ELF-1 (cell line): ENCODE results near the gene MNAT1.
A peak's percentile ranks its signal among the peaks of the same experiment; 100 is the strongest.
"Not testable (repeated sequence)": the region's sequence is repeated elsewhere in the genome, so short reads cannot be mapped to it uniquely, and the experiment has no call there.

Experiments used
- DNase-seq: peaks from one replicate; pipeline ENCODE4 v3.0.0-alpha.2; 2016; ENCODE audit warnings: low read depth, low spot score

Gene MNAT1

DNA sequence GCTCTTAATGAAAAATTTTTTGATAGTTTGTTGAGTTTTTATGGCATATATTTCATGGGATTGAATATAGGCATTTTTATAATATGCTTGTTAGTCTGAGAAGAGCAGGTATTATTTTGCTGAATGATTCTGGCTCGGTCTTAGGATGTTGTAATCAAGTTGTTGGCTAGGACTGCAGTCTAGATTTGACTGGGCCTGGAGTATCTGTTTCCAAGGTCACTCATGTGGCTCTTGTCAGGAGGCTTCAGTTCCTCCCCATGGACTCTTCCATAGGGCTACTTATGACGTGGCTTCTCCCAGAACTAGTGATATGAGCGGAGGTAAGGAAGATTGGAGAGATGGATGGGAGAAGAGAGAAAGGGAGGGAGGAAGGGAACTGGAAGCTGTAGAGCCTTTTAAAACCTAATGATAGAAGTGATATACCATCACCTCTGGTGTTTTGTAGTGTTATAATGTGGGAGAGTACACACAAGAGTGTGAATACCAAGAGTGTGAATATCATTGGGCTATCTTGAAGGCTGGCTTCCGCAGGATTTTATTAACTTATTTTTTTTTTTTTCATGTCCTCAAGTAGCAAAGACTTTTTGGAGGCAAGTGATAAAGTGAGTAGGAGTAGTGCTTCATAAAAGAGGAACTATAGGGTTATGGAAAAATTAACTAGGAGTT, 4.4 kb downstream of the MNAT1 start:
- no peak for DNase-seq

DNA sequence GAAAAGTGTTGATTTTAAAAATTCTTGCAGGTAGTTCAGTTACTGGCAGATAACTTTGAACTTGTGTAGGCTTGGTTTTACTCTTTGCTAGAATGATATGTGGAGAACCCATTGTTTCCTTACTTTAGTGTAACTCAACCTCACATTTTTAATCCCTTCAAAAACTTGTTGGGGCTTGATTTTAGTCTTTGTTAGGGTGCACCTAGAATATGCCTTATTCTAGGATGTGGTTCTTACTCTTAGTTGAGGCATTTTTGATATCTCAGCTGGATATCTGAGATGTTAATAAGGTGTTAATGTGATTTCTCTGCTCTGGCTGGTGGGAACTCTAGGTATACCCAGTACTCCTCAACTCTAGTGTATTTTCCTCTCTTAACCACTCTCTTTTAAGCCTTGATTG, 10.0 kb downstream of the MNAT1 start:
- DNase-seq = no peak

- no peak for DNase-seq
Observed at GRCh38 chr14:60753264-60754119, 18.9 kb downstream of the MNAT1 start.

GRCh38 chr14:60756847-60757246, 22.3 kb downstream of the MNAT1 start:
- DNase-seq = no peak

DNA sequence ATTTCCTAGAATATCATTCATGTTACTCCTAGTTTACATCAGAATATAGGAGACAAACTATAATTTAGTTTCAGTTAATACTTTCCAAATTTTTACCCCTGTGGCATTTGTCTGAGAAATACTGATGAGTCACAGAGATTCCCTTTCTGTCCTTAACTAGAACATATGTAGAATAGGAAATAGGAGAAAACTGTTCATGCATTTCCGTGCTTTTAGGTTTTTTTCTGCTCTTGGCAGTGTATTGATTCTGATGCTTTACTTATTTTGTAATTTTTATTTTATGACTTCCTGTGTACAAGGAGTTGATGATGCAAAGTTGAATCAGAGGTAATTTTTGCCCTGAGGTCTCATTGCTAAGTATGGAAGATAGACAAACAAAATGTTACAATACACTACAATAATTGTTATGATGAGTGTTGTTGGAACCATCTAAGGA, 23.0 kb downstream of the MNAT1 start:
- DNase-seq = no peak

DNA sequence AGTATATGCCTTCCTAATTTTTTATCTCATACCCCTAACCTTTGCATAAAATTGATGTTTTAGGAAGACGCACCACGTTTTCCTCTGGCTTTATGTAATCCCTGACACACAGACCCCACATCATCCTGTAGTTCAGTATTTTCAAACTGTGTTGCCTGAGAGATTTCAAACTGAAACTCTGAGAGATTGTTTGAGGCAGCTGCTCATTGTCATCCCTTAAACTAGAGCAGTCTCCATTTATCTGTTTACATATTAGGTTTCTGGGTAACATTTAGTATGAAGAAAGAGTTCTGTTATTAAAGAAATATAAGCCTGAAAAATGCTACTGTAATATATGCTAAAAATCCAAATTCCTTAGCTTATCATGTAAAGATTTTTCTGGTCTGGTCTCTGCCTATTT, 24.3 kb downstream of the MNAT1 start:
- no peak for DNase-seq

GRCh38 chr14:60760209-60760608, 25.6 kb downstream of the MNAT1 start:
- no peak for DNase-seq

- DNase-seq = peak; percentile 14
Observed at GRCh38 chr14:60760644-60761364, 26.2 kb downstream of the MNAT1 start.

- DNase-seq = no peak
Observed at GRCh38 chr14:60768602-60769001, 34.0 kb downstream of the MNAT1 start.

DNA sequence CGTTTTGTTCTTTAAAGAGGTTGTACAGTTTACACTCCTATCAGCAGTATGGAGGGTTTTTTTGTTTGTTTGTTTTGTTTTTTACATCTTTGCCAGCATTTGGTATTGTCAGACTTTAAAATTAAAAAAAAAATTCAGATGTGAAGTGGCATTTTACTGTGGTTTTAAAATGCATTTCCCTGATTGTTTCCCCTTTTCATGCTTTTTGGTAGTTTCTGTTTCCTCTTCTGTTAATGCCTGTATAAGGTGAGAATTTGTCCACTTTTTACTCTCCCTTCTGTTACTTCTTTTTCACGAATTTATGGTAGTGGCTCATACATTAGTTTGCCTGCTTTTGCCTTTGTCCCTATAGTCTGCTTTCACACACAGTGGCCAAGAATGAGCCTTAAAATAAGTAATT, 36.6 kb downstream of the MNAT1 start:
- no peak for DNase-seq

- DNase-seq = no peak
Observed at GRCh38 chr14:60773558-60773957, 39.0 kb downstream of the MNAT1 start.

- no peak for DNase-seq
Observed at GRCh38 chr14:60775296-60775695, 40.7 kb downstream of the MNAT1 start.

GRCh38 chr14:60777856-60778578, 43.5 kb downstream of the MNAT1 start:
- DNase-seq = no peak

- DNase-seq = peak; percentile 9
Observed at GRCh38 chr14:60779745-60780514, 45.4 kb downstream of the MNAT1 start.

DNA sequence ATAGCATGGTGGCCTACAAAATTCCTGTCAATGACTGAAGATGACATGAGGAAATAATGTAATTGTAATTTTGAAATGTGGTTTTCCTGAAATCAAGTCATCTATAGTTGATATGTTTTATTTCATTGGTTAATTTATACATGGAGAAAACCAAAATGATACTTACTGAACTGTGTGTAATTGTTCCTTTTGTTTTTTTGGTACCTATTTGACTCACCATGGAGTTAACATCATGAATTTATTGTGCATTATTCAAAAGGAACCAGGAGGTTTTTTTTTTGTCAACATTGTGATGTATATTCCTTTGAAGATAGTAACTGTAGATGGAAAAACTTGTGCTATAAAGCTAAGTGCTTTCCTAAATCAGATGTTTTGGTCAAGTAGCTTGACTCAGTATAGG, 46.0 kb downstream of the MNAT1 start:
- not testable (repeated sequence) for DNase-seq

- no peak for DNase-seq
Observed at GRCh38 chr14:60786905-60787304, 52.3 kb downstream of the MNAT1 start.

DNA sequence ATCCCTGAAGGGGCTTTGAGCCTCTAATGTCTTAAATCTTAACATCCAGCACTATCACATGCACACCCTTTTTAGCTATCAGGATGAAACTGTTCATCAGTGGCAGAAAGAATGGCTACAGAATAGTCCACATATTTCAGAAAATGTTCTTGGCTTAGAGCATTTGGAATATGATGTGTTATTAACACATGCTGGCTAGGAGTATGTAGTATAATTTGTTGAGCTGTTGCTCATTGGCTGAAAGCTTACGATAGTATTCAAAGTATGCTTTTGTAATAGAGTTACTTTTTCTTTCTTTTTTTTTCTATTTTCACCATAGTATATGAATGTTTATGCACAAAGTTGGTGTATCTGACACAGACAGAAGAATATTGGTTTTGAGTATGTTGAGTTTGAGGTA, 55.1 kb downstream of the MNAT1 start:
- no peak for DNase-seq

DNA sequence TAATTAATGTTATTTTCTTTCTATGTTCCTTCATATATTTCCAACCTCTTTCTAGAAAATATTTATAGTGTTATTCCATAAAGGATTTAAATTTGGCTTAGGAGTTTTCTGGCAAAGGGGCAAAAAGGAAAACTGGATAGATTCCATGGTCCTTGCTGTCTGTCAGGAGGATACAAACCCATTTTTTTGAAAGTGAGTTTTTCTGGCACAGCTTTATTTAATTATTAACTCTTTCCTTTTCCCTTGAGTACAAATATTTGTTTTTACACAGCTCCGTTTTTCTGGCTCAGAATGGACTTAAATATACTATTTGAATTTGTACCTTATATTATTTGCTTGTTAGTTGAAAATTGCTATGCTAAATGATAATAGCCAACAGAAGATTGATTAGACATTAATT, 56.3 kb downstream of the MNAT1 start:
- no peak for DNase-seq

DNA sequence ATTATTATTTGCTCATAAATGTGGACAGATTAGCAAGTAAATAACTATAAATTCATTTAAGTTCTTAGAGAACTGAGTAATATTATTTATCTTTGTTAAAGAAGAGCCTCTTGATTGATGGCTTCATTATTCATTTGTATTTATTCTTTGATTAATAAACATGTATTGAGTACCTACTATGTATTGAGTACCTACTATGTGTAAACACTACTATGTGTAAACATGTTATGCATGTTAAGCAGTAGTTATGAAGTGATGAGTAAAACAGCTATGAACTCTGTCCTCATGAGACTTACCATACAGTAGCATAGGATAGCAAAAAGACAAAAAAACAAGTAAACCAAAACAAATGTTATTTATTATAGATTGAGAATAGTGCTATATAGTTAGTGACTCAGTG, 61.9 kb downstream of the MNAT1 start:
- DNase-seq = no peak

GRCh38 chr14:60800409-60800808, 65.8 kb downstream of the MNAT1 start:
- no peak for DNase-seq

DNA sequence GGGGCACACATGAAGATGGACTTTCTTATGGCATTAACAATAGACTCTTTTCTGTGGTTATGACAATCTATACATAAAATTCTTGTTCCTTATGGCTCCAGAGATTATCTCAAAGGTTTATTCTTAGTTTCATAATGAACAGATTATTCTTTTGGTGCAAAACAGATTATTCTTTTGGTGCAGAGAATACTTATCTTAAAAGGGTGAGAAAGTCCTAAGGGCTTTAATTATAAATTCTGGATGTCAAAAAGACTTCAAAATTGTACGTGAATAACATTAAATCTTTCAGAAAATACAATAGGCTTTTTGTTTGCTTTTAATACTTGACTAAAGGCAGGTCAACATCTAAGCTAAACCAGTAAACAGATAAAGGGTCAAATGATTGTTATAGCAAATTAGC, 69.3 kb downstream of the MNAT1 start:
- no peak for DNase-seq
